Astrocyte (in vitro differentiated cells and primary cell): ENCODE results near the gene PYGB. TPM values are rescaled to one million over a fixed set of nuclear protein-coding genes. Genes with fewer than 3 reads are reported as not detected.

ENCODE experiments used
- DNase-seq: peaks from one replicate; pipeline ENCODE4 v3.0.0-alpha.2; 2010; ENCODE audit warnings: low read depth
- FAIRE-seq: peaks from 2 replicates; lab custom pipeline; 2011; peaks lifted over from hg19 to GRCh38; lab: Jason Lieb, UNC
- H2AFZ ChIP-seq: 2 replicates; pipeline ENCODE4 v1.6.0; 2012; ENCODE audit warnings: low read depth, low read length, inconsistent platforms
- H3K27ac ChIP-seq: 2 replicates; pipeline ENCODE4 v1.5.1; 2011; ENCODE audit warnings: low read depth, low read length, inconsistent platforms
- H3K27me3 ChIP-seq: 2 replicates; pipeline ENCODE4 v1.6.0; 2011; ENCODE audit warnings: low read length, inconsistent platforms; ENCODE audit not compliant: insufficient read depth
- H3K36me3 ChIP-seq: 2 replicates; pipeline ENCODE4 v1.5.1; 2011; ENCODE audit warnings: low read length, inconsistent platforms; ENCODE audit not compliant: insufficient read depth
- H3K4me1 ChIP-seq: 2 replicates; pipeline ENCODE4 v1.5.1; 2011; ENCODE audit warnings: low read length, inconsistent platforms; ENCODE audit not compliant: insufficient read depth
- H3K4me2 ChIP-seq: 2 replicates; pipeline ENCODE4 v1.6.0; 2012; ENCODE audit warnings: low read length, inconsistent platforms
- H3K4me3 ChIP-seq: 2 replicates; pipeline ENCODE4 v1.5.1; 2011; ENCODE audit warnings: low read depth, mild to moderate bottlenecking, low read length, inconsistent platforms; ENCODE audit not compliant: insufficient read depth
- H3K79me2 ChIP-seq: 2 replicates; pipeline ENCODE4 v1.6.0; 2012; ENCODE audit warnings: mild to moderate bottlenecking, low read length, inconsistent platforms; ENCODE audit not compliant: insufficient read depth
- H3K9ac ChIP-seq: 2 replicates; pipeline ENCODE4 v1.6.0; 2012; ENCODE audit warnings: mild to moderate bottlenecking, low read length, inconsistent platforms
- H3K9me3 ChIP-seq: 2 replicates; pipeline ENCODE4 v1.5.1; 2012; ENCODE audit warnings: low read depth, mild to moderate bottlenecking, low read length, inconsistent platforms; ENCODE audit not compliant: insufficient read depth
- H4K20me1 ChIP-seq: 2 replicates; pipeline ENCODE4 v1.6.0; 2012; ENCODE audit warnings: low read length, inconsistent platforms; ENCODE audit not compliant: insufficient read depth
- H3K27ac Mint-ChIP-seq: one replicate; pipeline ENCODE4 v1.8.0; 2021; ENCODE audit warnings: mild to moderate bottlenecking, mixed read lengths; ENCODE audit not compliant: unreplicated experiment
- H3K27me3 Mint-ChIP-seq: one replicate; pipeline ENCODE4 v1.8.0; 2021; ENCODE audit warnings: low read depth, mixed read lengths; ENCODE audit not compliant: unreplicated experiment
- H3K36me3 Mint-ChIP-seq: one replicate; pipeline ENCODE4 v1.8.0; 2021; ENCODE audit warnings: low read depth, mixed read lengths; ENCODE audit not compliant: unreplicated experiment
- H3K4me1 Mint-ChIP-seq: one replicate; pipeline ENCODE4 v1.8.0; 2021; ENCODE audit warnings: low read depth, mixed read lengths; ENCODE audit not compliant: unreplicated experiment
- H3K4me3 Mint-ChIP-seq: one replicate; pipeline ENCODE4 v1.8.0; 2021; ENCODE audit warnings: mild to moderate bottlenecking, moderate library complexity, mixed read lengths; ENCODE audit not compliant: unreplicated experiment
- H3K9me3 Mint-ChIP-seq: one replicate; pipeline ENCODE4 v1.8.0; 2021; ENCODE audit warnings: mild to moderate bottlenecking, mixed read lengths; ENCODE audit not compliant: unreplicated experiment
- EZH2 ChIP-seq: IDR thresholded peaks from 2 replicates; pipeline ENCODE4 v1.6.1; 2012; ENCODE audit warnings: mild to moderate bottlenecking, low read length, inconsistent platforms; ENCODE audit not compliant: insufficient read depth
- total RNA-seq: library from RNA; stranded (reverse); gene quantifications from 2 replicates; pipeline ENCODE4 v1.2.1, GENCODE V29; 2021
- TF ChIP-seq, protein P1 (sequence below): IDR thresholded peaks from 2 replicates; pipeline ENCODE4 v1.5.1; 2011; ENCODE audit warnings: low read depth, mild to moderate bottlenecking, inconsistent platforms, low read length, moderate library complexity; ENCODE audit not compliant: insufficient read depth

Gene PYGB
- total RNA-seq, 1 donor from 2014 or later, result 206 TPM

DNA sequence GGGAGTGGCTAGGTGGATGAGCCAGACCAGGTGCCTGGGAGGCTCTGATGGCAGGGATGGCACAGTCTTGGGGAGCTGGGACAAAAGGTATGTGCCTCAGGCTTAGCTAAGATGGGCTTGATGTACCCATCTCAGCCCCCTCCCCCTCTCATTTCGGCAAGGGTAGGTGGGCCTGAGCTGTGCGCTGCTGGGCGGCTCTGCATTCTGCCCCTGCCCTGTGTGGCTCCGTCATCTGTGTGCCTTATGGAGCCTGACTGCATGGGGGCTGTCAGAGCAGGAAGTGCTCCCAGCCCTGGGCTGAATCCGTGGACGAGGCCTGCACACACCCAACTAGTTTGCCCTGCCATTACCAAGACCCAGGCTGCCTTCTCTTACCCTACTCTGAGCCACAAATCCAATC lies 54.7 kb downstream of the PYGB start:
- H3K36me3 ChIP-seq, result peaks cover 4% of the 10 kb centered on the region
- H2AFZ ChIP-seq, result no peak overlapping the region
- H3K4me3 Mint-ChIP-seq, result no peak overlapping the region
- H3K4me3 ChIP-seq, result no peak overlapping the region
- no peak overlapping the region for H3K9ac ChIP-seq
- peaks cover 13% of the 10 kb centered on the region for H4K20me1 ChIP-seq
- peaks cover 9% of the 10 kb centered on the region for H3K4me1 ChIP-seq
- no peaks in the 10 kb centered on the region for H3K9me3 Mint-ChIP-seq
- no peak overlapping the region for H3K4me2 ChIP-seq
- no peaks in the 10 kb centered on the region for H3K27me3 ChIP-seq
- no peak overlapping the region for H3K27ac ChIP-seq
- H3K79me2 ChIP-seq, result no peaks in the 10 kb centered on the region
- peaks cover 21% of the 10 kb centered on the region for H3K4me1 Mint-ChIP-seq
- DNase-seq, result no peak
- FAIRE-seq, result no peak
- peaks cover 4% of the 10 kb centered on the region for H3K36me3 Mint-ChIP-seq
- no peaks in the 10 kb centered on the region for H3K27me3 Mint-ChIP-seq
- no peak for TF ChIP-seq EZH2
- TF ChIP-seq, protein P1, sequence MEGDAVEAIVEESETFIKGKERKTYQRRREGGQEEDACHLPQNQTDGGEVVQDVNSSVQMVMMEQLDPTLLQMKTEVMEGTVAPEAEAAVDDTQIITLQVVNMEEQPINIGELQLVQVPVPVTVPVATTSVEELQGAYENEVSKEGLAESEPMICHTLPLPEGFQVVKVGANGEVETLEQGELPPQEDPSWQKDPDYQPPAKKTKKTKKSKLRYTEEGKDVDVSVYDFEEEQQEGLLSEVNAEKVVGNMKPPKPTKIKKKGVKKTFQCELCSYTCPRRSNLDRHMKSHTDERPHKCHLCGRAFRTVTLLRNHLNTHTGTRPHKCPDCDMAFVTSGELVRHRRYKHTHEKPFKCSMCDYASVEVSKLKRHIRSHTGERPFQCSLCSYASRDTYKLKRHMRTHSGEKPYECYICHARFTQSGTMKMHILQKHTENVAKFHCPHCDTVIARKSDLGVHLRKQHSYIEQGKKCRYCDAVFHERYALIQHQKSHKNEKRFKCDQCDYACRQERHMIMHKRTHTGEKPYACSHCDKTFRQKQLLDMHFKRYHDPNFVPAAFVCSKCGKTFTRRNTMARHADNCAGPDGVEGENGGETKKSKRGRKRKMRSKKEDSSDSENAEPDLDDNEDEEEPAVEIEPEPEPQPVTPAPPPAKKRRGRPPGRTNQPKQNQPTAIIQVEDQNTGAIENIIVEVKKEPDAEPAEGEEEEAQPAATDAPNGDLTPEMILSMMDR, result no peak
- H3K9me3 ChIP-seq, result no peaks in the 10 kb centered on the region
- H3K27ac Mint-ChIP-seq, result no peak overlapping the region

GRCh38 chr20:25303292-25304024 lies 55.6 kb downstream of the PYGB start:
- H3K4me1 Mint-ChIP-seq, result peaks cover 21% of the 10 kb centered on the region
- Histone ChIP-seq H3K27ac (no peak overlapping the region), H3K27me3 (no peaks in the 10 kb centered on the region), H3K4me1 (peaks cover 11% of the 10 kb centered on the region), H3K9ac (no peak overlapping the region), H3K9me3 (no peaks in the 10 kb centered on the region), H3K36me3 (peaks cover 3% of the 10 kb centered on the region), H3K4me2 (no peak overlapping the region), H4K20me1 (peaks cover 12% of the 10 kb centered on the region), H2AFZ (no peak overlapping the region), H3K79me2 (no peaks in the 10 kb centered on the region), H3K4me3 (no peak overlapping the region)
- no peak overlapping the region for H3K27ac Mint-ChIP-seq
- H3K27me3 Mint-ChIP-seq, result no peaks in the 10 kb centered on the region
- FAIRE-seq, result no peak
- no peaks in the 10 kb centered on the region for H3K9me3 Mint-ChIP-seq
- peaks cover 4% of the 10 kb centered on the region for H3K36me3 Mint-ChIP-seq
- TF ChIP-seq, protein P1, result no peak
- no peak for TF ChIP-seq EZH2
- no peak overlapping the region for H3K4me3 Mint-ChIP-seq
- no peak for DNase-seq

- Mint-ChIP-seq H3K9me3 (no peaks in the 10 kb centered on the region), H3K4me1 (peaks cover 26% of the 10 kb centered on the region), H3K4me3 (no peak overlapping the region), H3K36me3 (peaks cover 4% of the 10 kb centered on the region), H3K27me3 (no peaks in the 10 kb centered on the region), H3K27ac (no peak overlapping the region)
- Histone ChIP-seq H3K79me2 (no peaks in the 10 kb centered on the region), H3K4me1 (peaks cover 17% of the 10 kb centered on the region), H3K27ac (no peak overlapping the region), H3K9ac (no peak overlapping the region), H3K4me3 (no peak overlapping the region), H3K36me3 (no peaks in the 10 kb centered on the region), H3K9me3 (no peaks in the 10 kb centered on the region), H3K27me3 (no peaks in the 10 kb centered on the region), H4K20me1 (peaks cover 6% of the 10 kb centered on the region), H3K4me2 (no peak overlapping the region), H2AFZ (no peak overlapping the region)
- TF ChIP-seq EZH2, result no peak
- TF ChIP-seq, protein P1, result no peak
- DNase-seq (no peak), FAIRE-seq (no peak)
These were observed 56.2 kb downstream of the PYGB start for GRCh38 chr20:25304025-25304549.
